GM19193 (cell line): ENCODE measurements around the gene SERPINB2.

Experiments
- POLR2A ChIP-seq: IDR thresholded peaks from 4 replicates; pipeline ENCODE4 v1.6.1; 2011; ENCODE audit not compliant: insufficient read depth, insufficient read length; ENCODE audit errors: extremely low read depth

SERPINB2 gene

DNA sequence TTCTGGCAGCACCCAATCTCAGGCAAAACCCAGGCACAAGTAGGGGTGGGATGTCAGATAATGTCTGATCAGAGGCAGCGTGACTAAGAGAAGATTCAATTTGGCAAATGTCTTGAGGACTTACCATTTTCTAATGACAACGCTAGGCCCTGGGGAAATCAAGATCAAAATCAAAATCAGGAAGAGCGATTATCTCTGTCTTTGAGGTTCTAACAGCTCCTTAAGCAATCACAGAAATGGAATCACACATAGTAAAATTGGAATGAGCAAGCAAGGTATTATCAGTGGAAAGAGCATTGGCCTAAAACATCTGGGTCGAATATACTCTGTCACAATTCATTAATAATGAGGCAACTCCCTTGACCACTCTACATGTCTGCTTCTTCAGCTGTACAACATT is 8.6 kb upstream of the SERPINB2 start:
- no peak for TF ChIP-seq POLR2A

DNA sequence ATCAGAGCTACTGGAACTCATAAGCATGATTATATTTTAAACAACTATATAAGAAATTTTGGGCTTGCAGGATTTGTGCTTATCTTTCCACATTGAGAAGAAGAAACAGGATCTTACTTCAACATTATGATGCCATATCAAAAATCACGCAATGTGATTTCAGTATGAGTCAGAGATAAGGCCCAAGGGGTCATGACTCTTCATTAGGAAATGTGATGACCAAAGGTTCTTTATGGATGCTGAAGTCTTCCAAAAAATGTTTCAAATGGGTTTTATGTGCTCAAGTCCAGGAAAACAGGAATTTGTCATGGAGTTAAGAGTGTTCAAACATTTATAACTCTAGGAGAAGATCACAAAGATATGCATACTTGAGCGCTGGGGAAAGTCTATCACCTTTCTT is 7.8 kb upstream of the SERPINB2 start:
- no peak for TF ChIP-seq POLR2A

DNA sequence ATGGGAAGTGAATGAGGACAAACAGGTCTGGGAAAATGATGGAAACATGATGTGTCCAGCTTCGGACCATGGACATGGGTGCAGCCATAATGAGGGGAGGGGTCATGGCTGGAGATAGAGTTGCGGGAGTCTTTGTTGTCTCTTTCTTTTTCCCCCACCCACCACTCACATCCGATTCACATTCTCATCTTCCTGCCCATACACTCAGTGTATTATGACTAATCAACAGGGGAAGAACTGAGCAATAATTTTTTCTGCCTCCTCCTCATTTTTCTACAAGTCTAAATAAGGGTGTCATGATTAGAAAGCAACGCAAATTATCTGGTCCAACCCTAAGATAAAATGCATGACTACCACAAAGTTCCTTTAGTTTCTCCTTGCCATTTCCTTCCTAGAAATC is 5.7 kb upstream of the SERPINB2 start:
- TF ChIP-seq POLR2A, result no peak

DNA sequence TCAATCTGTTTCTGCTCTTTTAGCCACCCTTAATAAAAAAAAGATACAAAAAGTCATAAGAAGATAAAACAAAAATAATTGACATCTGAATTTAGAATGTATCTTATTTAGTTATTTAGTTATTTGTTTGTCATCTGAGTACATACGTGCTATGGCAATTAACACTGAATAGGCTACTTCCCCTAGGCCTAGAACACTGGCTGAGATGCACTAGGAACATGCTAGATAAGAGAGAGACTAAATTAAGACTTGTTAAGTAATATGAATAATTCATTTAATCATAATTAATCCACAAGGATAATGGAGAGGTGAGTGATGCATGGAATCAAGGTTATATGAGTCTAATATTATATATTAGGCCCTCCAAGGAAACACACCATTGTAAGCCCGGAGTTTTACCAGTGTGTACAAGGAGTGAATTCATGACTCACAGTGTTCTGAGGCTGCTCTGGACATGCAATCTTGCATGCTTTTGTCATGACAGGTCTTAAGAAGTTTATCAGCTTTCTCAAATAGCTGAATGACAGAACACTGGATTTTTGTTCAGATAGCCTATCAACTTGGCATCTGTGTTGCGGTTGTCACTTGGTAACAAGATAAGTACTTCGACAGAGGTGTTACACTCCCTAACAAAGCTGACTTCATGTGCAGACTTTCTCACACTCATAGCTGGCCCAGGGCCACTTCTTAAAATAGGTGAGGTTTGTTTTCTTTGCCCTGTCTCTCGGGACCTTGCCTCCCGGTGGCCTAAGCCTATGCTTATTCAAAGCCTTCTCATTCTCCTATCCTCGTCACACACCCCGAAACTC is 5.0 kb upstream of the SERPINB2 start:
- no peak for TF ChIP-seq POLR2A

DNA sequence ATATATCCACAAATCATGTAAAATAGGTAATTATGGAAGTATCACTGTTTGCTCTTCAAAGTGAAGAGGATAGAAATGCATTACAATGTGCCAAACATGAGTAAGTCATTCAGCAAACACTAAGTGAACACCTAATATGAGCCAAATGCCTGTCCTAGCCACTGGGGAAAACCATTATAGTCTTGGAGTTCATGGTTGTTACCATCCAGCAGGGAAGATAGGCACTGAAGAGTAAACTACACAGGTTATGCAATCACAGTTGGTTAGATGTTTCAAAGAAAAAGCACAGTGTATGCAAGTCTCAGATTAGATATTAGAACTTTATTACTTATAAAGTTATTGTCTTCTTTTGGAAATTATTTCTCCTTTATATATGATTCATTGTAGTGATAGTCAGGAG is 3.9 kb upstream of the SERPINB2 start:
- TF ChIP-seq POLR2A, result no peak

DNA sequence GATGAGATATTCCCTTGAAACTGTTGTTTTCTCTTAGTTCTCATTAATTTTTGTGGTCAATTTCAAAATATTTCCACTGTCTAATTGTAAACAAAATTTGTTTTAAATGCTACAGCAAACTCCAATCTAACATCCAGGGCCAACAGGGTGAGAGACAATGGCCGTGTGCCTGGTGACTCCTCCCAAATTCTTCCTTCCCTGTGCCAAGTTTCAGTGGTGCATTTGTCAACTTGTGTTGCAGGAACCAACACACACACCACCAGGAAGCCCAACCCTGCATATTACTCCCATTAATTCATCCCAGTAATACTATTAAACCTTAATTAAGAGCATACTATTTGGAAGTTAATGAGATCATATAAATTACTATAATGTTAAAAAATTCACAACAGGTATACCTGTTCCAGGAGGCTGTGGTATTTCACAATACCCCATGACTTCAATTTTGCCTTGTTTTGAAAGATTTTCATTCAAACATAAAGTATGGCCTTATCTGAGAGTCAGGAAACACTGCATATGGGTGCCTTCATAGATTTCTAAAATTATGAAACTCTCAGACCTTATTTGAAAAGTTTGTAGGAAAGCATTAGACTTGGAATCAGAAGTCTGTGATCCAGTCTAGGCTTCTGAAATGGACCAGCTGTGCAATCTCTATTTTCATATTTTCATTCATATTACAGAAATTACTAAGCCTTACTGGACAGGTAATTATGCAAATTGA is 1.1 kb downstream of the SERPINB2 start:
- TF ChIP-seq POLR2A, result no peak

DNA sequence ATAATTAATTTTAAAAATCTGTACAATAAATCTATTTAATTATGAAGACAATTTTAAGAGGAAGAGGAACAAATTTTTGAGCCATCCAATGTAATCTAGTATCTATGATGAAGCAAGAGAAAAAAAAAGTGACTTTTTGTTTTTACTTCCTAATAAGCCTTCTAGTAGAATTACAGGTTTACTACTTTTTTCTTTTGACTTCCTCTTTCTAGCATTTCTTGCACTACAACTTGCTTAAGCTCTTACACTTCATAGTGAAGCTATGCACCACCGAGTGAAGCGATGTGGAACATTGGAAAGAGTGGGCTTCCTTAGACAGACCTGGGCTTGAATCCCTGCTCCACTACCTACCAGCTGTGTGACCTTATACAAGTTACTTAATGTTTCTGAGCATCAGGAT is 2.1 kb downstream of the SERPINB2 start:
- TF ChIP-seq POLR2A, result no peak

DNA sequence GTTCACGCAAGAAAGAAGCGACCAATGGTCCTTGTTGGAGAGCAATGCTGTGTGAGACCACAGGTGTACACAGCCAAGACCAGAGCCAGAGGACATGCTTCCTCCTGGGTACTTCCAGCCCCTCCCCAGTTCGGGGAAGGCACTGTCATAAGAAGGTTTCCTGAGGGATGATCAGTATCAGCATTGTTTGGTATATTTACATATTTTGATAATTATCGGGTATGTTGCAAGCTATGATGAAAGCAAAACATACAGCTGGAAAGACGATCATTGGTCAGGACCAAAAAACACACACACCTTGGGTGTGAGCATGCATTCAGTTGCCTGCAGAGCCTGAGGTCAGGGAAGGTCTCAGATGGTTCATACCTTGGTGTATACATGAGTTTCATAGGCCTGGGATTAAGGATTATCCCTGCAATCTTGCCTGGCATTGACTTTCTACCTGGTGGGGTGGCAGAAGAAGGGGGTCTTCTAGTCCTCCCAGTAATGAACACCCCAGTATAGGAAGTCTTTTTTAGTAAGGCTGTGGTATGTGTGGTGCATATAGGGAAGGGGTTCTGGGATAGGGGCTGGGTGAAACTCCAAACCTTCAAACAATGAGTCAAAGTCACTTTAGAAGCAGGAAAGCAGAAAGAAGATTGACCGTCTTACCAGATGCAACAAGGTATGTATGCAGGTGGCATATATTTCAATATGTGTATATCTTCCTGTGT is 2.9 kb downstream of the SERPINB2 start:
- TF ChIP-seq POLR2A, result no peak

DNA sequence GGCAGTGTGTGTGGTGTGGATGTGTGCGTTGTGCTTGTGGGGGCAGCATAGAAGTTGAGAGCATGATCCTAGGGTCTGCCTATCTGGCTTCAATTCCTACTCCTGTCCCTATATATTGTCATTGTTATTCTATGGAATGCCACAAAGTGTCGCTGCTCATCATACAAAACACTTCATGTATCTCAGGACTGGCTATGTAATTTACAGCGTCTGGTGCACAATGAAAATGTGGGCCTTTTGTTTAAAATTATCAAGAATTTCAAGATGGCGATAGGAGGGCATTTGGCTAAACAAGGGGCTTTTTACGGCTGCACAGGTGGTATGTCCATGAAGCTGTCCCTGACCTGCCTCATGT is 3.4 kb downstream of the SERPINB2 start:
- no peak for TF ChIP-seq POLR2A

DNA sequence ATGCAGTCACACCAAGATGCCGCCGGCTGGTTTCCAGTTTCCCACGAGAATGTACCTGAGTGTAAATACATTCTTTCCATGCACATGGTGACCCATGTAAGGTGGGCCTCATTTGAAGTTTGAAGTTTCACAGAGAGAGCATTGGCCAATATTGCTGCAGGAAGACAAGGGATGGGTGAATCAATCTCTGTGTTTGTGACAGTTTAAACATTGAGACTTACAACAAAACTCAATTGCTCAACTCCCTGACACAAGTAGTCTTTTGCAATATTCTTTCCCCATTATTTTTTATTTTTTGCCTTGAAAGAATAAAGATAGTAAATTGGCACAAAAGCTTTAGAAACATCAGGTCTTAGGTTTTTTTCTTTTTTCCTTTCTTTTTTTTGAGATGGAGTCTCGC is 5.1 kb downstream of the SERPINB2 start:
- TF ChIP-seq POLR2A, result no peak

DNA sequence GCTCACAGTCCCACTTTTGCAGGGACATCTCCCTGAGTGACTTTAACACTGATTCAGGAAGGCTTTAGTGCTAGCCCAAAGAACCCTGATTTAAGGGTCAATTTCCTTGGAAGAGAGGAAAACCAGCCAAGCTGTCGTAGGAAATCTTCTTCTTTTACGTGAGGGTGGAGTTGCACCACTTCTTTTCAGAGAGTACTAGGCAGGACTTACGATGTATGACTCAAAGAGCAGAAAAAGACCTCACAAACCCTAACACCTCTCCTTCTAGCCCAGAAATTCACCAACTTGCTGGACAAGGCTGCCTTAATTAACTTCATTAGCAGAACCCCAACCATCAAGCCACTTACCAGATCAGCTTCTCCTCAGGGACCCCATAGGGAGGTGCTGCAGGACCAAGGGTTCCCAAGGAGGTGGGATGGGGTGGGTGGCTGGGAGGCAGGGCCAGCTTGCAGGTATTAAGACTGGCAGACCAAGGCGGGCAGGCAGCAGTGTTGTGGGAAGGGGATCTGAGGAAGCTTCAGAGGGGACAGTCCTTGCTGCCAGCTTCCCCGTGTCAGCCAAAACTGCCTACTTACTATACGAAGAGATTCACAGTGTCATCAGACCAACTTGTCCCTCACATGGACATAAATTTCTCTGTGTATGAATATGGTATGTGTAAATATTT is 6.7 kb downstream of the SERPINB2 start:
- no peak for TF ChIP-seq POLR2A

DNA sequence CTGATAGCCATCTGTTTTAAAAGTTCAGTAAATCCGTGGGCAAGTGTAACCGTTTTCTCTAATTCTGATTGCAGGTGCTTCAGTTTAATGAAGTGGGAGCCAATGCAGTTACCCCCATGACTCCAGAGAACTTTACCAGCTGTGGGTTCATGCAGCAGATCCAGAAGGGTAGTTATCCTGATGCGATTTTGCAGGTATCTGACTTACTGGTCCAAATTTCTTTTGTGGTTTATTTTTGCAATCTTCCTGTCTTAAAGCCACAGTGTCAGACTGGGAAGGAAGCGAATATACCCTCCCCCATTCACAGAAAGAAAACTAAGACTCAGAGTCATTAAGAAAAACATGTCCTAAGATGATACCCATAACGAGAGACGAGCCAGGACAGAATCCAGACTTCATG is 7.7 kb downstream of the SERPINB2 start:
- TF ChIP-seq POLR2A, result no peak

DNA sequence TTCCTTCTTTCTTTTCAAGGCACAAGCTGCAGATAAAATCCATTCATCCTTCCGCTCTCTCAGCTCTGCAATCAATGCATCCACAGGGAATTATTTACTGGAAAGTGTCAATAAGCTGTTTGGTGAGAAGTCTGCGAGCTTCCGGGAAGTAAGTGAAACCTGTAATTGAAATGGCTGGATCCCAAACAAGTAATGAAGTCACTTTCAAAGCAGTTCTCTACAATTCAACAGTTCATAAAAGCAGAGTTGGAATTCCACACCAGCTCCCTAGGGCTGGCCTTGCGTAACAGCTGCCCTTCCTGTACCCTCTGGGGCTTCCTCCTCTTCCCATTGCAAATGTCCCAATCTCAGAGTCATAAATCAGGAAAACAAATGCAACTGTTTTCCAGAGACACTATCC is 9.6 kb downstream of the SERPINB2 start:
- no peak for TF ChIP-seq POLR2A

DNA sequence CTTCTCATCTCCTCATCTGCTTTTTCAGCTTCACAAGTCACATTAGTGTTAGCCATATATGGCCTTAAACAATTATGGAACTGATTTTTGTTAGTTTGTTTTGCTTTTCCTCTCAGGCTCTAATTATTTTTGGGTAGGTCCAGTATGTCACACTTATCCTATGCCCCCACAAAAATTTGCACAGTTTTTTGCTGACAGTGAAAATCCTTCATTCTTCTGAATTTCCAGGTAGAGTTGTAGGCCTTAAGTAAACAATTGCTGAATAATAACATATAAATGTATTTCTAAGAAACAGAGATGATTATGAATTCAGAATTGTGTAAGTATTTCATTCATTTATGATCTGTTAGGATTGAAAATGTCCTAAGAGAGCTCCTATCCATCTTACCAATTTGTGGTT is 11.7 kb downstream of the SERPINB2 start:
- TF ChIP-seq POLR2A, result no peak
